Body of pancreas (tissue), 4 donors: ENCODE data around the gene VWF.

Experiments used
- CTCF ChIP-seq, 7 experiments: fragments of 450-650 bp in 4 of 7; fragments of 200-600 bp in 3 of 7; sonication (generic) in 3 of 7; IDR thresholded peaks; one replicate each; pipeline ENCODE4 v1.5.1; 2016 to 2019; ENCODE audit warnings: antibody characterized with exemption in 7 of 7
- POLR2A ChIP-seq, 3 donors: fragments of 450-650 bp; IDR thresholded peaks; one replicate each; pipeline ENCODE4 v1.6.1; 2016; ENCODE audit warnings: antibody characterized with exemption in 3 of 3, mild to moderate bottlenecking in 2 of 3

- no peak for TF ChIP-seq CTCF (IDR thresholded peaks at IDR 0.05)
- no peak for TF ChIP-seq POLR2A (IDR thresholded peaks at IDR 0.05)
Measured at GRCh38 chr12:5966486-5967095, 157.9 kb downstream of the VWF start.
